ENCODE data around the gene VPS25.

GRCh38 chr17:42740699-42741098, 32.5 kb upstream of the VPS25 start:
- TF ChIP-seq, protein P1, sequence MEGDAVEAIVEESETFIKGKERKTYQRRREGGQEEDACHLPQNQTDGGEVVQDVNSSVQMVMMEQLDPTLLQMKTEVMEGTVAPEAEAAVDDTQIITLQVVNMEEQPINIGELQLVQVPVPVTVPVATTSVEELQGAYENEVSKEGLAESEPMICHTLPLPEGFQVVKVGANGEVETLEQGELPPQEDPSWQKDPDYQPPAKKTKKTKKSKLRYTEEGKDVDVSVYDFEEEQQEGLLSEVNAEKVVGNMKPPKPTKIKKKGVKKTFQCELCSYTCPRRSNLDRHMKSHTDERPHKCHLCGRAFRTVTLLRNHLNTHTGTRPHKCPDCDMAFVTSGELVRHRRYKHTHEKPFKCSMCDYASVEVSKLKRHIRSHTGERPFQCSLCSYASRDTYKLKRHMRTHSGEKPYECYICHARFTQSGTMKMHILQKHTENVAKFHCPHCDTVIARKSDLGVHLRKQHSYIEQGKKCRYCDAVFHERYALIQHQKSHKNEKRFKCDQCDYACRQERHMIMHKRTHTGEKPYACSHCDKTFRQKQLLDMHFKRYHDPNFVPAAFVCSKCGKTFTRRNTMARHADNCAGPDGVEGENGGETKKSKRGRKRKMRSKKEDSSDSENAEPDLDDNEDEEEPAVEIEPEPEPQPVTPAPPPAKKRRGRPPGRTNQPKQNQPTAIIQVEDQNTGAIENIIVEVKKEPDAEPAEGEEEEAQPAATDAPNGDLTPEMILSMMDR (IDR thresholded peaks at IDR 0.05) = no peak
- TF ChIP-seq POLR2A (IDR thresholded peaks at IDR 0.05) = no peak
